ENCODE measurements around the gene KRT8. TPM values are rescaled to one million over a fixed set of nuclear protein-coding genes. Genes with fewer than 3 reads are reported as not detected.

KRT8 gene
- total RNA-seq, 3 donors from 2014 or later, result 1,334 to 4,222 (median 3,664) TPM

GRCh38 chr12:52847335-52848102, 57.4 kb downstream of the KRT8 start:
- H3K4me1 ChIP-seq (ENCODE audit: low read depth), result no peaks in the 10 kb centered on the region
- intact Hi-C loops (cut with DNase I, micrococcal nuclease), result no loop called here
- DNase-seq (peak in 1 of 3 donors; percentile 31), ATAC-seq (no peak)
- no peak for TF ChIP-seq CTCF (IDR thresholded peaks at IDR 0.05)
- H3K4me3 ChIP-seq, result no peak overlapping the region
- no peaks in the 10 kb centered on the region for H3K9me3 ChIP-seq
- H3K36me3 ChIP-seq (ENCODE audit: low read depth), result no peaks in the 10 kb centered on the region

Other genes starting within 250 kb of the KRT8 start
- gene KRT1, start 224.7 kb downstream of the KRT8 start, total RNA-seq, result under 1 TPM; 0.35 to 0.89 (median 0.38) TPM
- not detected for gene KRT77, start 201.6 kb downstream of the KRT8 start, total RNA-seq
- not detected for gene KRT76, start 127.7 kb downstream of the KRT8 start, total RNA-seq
- not detected for gene KRT3, start 109.0 kb downstream of the KRT8 start, total RNA-seq
- not detected for gene KRT4, start 91.0 kb downstream of the KRT8 start, total RNA-seq
- gene KRT79, start 70.8 kb downstream of the KRT8 start, total RNA-seq, result not detected
- gene KRT78, start 56.1 kb downstream of the KRT8 start, total RNA-seq, result not detected
- 1,000 to 10,000 TPM in 1 of 3 donors, 100 to 1,000 TPM in 2; 296 to 1,063 (median 953) TPM for gene KRT18, start 44.0 kb upstream of the KRT8 start, total RNA-seq
- gene EIF4B, start 101.4 kb upstream of the KRT8 start, total RNA-seq, result 100 to 1,000 TPM; 341 to 535 (median 345) TPM
- 100 to 1,000 TPM in 1 of 3 donors, 10 to 100 TPM in 2; 22.6 to 119 (median 51.9) TPM for gene TNS2, start 145.0 kb upstream of the KRT8 start, total RNA-seq
- gene SPRYD3, start 174.3 kb upstream of the KRT8 start, total RNA-seq, result 10 to 100 TPM; 27.3 to 51.0 (median 32.5) TPM
- gene IGFBP6, start 192.6 kb upstream of the KRT8 start, total RNA-seq, result 10 to 100 TPM in 2 of 3 donors, 1 to 10 TPM in 1; 10.0 to 93.4 (median 27.1) TPM
- gene SOAT2, start 198.4 kb upstream of the KRT8 start, total RNA-seq, result under 1 TPM in 1 of 3 donors, not detected in 2; 0.41 TPM

Data from mucosa of descending colon (tissue), 3 donors.